Psoas muscle (tissue), 8 donors: ENCODE data around the gene IL18R1. TPM values are rescaled to one million over a fixed set of nuclear protein-coding genes. Genes with fewer than 3 reads are reported as not detected.

Experiments used
- ATAC-seq, 4 donors: fragments of 200-7000 bp; cut with Tn5 transposase; one replicate each; pipeline ENCODE4 v1.9.1; 2020; ENCODE audit warnings: moderate library complexity in 3 of 4, mild to moderate bottlenecking in 2 of 4
- DNase-seq, 2 donors: peaks; one replicate each; pipeline ENCODE4 v3.0.0-alpha.2; 2020
- H3K27ac ChIP-seq: fragments of 200-600 bp; one replicate; pipeline ENCODE4 v1.8.0; 2022
- H3K27me3 ChIP-seq, 3 donors: fragments of 200-600 bp in 1 of 3; one replicate each; pipeline versions ENCODE4 v1.6.1 to v1.8.0; 2013 to 2022; ENCODE audit warnings: low read length in 2 of 3, mild to moderate bottlenecking in 2 of 3, moderate library complexity in 1 of 3; ENCODE audit not compliant: insufficient read depth in 3 of 3
- H3K36me3 ChIP-seq, 2 donors: fragments of 200-600 bp in 1 of 2; one replicate each; pipeline versions ENCODE4 v1.6.1 to v1.8.0; 2013 to 2022; ENCODE audit warnings: low read depth in 1 of 2, mild to moderate bottlenecking in 1 of 2, moderate library complexity in 1 of 2; ENCODE audit not compliant: insufficient read depth in 1 of 2
- H3K4me1 ChIP-seq: fragments of 200-600 bp; one replicate; pipeline ENCODE4 v1.8.0; 2022
- H3K4me3 ChIP-seq: fragments of 200-600 bp; one replicate; pipeline ENCODE4 v1.8.0; 2022; ENCODE audit warnings: mild to moderate bottlenecking
- H3K9me3 ChIP-seq: fragments of 200-600 bp; one replicate; pipeline ENCODE4 v1.8.0; 2022
- CTCF ChIP-seq: fragments of 200-600 bp; IDR thresholded peaks from one replicate; pipeline ENCODE4 v1.8.0; 2022; ENCODE audit warnings: antibody characterized with exemption
- WGBS, 3 donors: extraction: QIAGEN DNeasy Blood & Tissue Kit; methylation state at CpG; one replicate each; pipeline versions ENCODE4 v1.1.6 to v1.1.7; 2013; 5-methylcytosine and 5-hydroxymethylcytosine counted together
- intact Hi-C, 2 donors: fragments of 100-400 bp; cut with DNase I; formaldehyde crosslinking; loops; one replicate each; pipeline versions ENCODE4 v1.11.0 to v1.14.2; 2022
- polyA plus RNA-seq, 3 donors: library from polyadenylated mRNA; stranded (reverse); fragments of 200-250 nt; gene quantifications; one replicate each; pipeline ENCODE4 v1.2.3, GENCODE V29; 2013
- total RNA-seq, 4 donors: library from RNA; stranded (reverse); fragmentation: NEBNext Ultra II Directional in 2 of 4; extraction: Animal tissue kit (Norgen Biotek cat#: 25700) in 2 of 4; gene quantifications; one replicate each; pipeline versions ENCODE4 v1.2.1 to v1.2.4, GENCODE V29; 2021 to 2023
- donor health status: healthy with polysubstance abuse.
- donor health status: DM: no; HTN: no; CAD: no; lungs with moderate emphysema.
- donor health status: Bipolar disorder and iron deficiency.
- donor health status: healthy.
- donor health status: DM: yes; HTN: yes; CAD: no.
- donor health status: DM: no; HTN: no; CAD: no.
- donor health status: DM: no; HTN: no; CAD: no.
- donor health status: DM: yes; HTN: yes; CAD: no.

The IL18R1 gene
- total and polyA plus RNA-seq, 7 donors, result 0.26 to 2.1 (median 0.83) TPM

GRCh38 chr2:102350137-102350793 lies 5.3 kb upstream of the IL18R1 start:
- H3K9me3 ChIP-seq, result no peaks in the 10 kb centered on the region
- no peak overlapping the region for H3K4me3 ChIP-seq
- no peak for TF ChIP-seq CTCF
- H3K27ac ChIP-seq, result no peak overlapping the region
- 8 to 38% (median 19%) methylated on average over 1 of the region's 1 CpG for WGBS, 3 donors
- H3K36me3 ChIP-seq, result no peaks in the 10 kb centered on the region
- DNase-seq (no peak), ATAC-seq (no peak)
- H3K27me3 ChIP-seq, result peaks cover 0 to 6% (median 0%) of the 10 kb centered on the region in 3 donors
- no peaks in the 10 kb centered on the region for H3K4me1 ChIP-seq
- intact Hi-C loops, result loop anchor here (10.0 kb wide), 3 partner anchors 165 to 335 kb away; partner anchors contain the start of gene IL1RL2 (in 1 of the 2)

- Histone ChIP-seq H3K27ac (no peak overlapping the region), H3K4me3 (peak overlapping the region; percentile 84), H3K4me1 (no peaks in the 10 kb centered on the region), H3K9me3 (no peaks in the 10 kb centered on the region), H3K36me3 (no peaks in the 10 kb centered on the region), H3K27me3 (no peaks in the 10 kb centered on the region)
- WGBS, 3 donors, result 28 to 35% (median 29%) methylated on average over 7 of the region's 7 CpGs
- ATAC-seq (no peak), DNase-seq (no peak)
- TF ChIP-seq CTCF, result no peak
- intact Hi-C loops, result loop anchor here (5.0 to 10.0 kb wide), 6 partner anchors 91 to 342 kb away; partner anchors contain the start of gene IL1RL2 (in 2 of the 2)
These were observed 751 bp downstream of the IL18R1 start for GRCh38 chr2:102356381-102356712.

- intact Hi-C loops, result loop anchor here (5.0 to 10.0 kb wide), 6 partner anchors 91 to 342 kb away; partner anchors contain the start of gene IL1RL2 (in 2 of the 2)
- Histone ChIP-seq H3K36me3 (no peaks in the 10 kb centered on the region), H3K27me3 (no peaks in the 10 kb centered on the region), H3K4me3 (peak overlapping the region; percentile 84), H3K9me3 (no peaks in the 10 kb centered on the region), H3K27ac (no peak overlapping the region), H3K4me1 (no peaks in the 10 kb centered on the region)
- whole genome bisulfite sequencing, 3 donors, result 75 to 86% (median 80%) methylated on average over 2 of the region's 2 CpGs
- ATAC-seq (no peak), DNase-seq (no peak)
- no peak for TF ChIP-seq CTCF
These were observed 1.1 kb downstream of the IL18R1 start for GRCh38 chr2:102356741-102357140.

GRCh38 chr2:102357937-102358336 lies 2.3 kb downstream of the IL18R1 start:
- TF ChIP-seq CTCF, result no peak
- WGBS, 3 donors, result 48 to 49% (median 48%) methylated on average over 2 of the region's 2 CpGs
- Histone ChIP-seq H3K36me3 (no peaks in the 10 kb centered on the region), H3K4me3 (no peak overlapping the region), H3K27me3 (no peaks in the 10 kb centered on the region), H3K9me3 (no peaks in the 10 kb centered on the region), H3K27ac (no peak overlapping the region), H3K4me1 (no peaks in the 10 kb centered on the region)
- ATAC-seq (no peak), DNase-seq (no peak)
- intact Hi-C loops, result loop anchor here (5.0 to 10.0 kb wide), 6 partner anchors 89 to 343 kb away; partner anchors contain the start of gene IL1RL2 (in 2 of the 2)
